GM12878 (cell line): ENCODE data around the gene CHRNA3. TPM values are rescaled to one million over a fixed set of nuclear protein-coding genes. Genes with fewer than 3 reads are reported as not detected.

Source experiments
- ATAC-seq: fragments of 200-7000 bp; cut with Tn5 transposase; 3 replicates; pipeline ENCODE4 v1.9.1; 2020; ENCODE audit warnings: mild to moderate bottlenecking, moderate library complexity
- BruUV-seq: library from RNA; stranded (reverse); fragments of 400-500 nt; replicated peaks from 2 replicates; lab custom pipeline; 2021; lab: Mats Ljungman, UMichigan
- CTCF ChIA-PET: fragments of 300-600 bp; sonication (Branson Sonifier 250); formaldehyde crosslinking; extraction: SDS; loops from one replicate; lab custom pipeline; 2021; ENCODE audit warnings: inconsistent platforms; lab: Yijun Ruan, JAX
- POLR2A ChIA-PET: fragments of 350-600 bp; formaldehyde crosslinking; extraction: SDS; loops from one replicate; lab custom pipeline; 2021; ENCODE audit warnings: inconsistent platforms; lab: Charles Lee
- RAD21 ChIA-PET: fragments of 300-600 bp; sonication (Branson Sonifier 250); formaldehyde crosslinking; loops from one replicate; lab custom pipeline; 2023; ENCODE audit warnings: antibody characterized with exemption; ENCODE audit not compliant: unreplicated experiment; lab: Charles Lee
- SMC1A ChIA-PET: fragments of 300-600 bp; sonication (Branson Sonifier 250); formaldehyde crosslinking; loops from one replicate; lab custom pipeline; 2023; ENCODE audit not compliant: unreplicated experiment, uncharacterized antibody; lab: Charles Lee
- DNase-seq: peaks from one replicate; pipeline ENCODE4 v3.0.0-alpha.2; 2011; ENCODE audit warnings: low read depth, low spot score
- FAIRE-seq: peaks from 3 replicates; lab custom pipeline; 2011; peaks lifted over from hg19 to GRCh38; lab: Jason Lieb, UNC
- H2AFZ ChIP-seq: 2 replicates; pipeline ENCODE4 v1.6.0; 2011; ENCODE audit warnings: low read depth, low read length, control low read depth; ENCODE audit not compliant: control insufficient read depth
- H3K27ac ChIP-seq: 2 replicates; pipeline ENCODE4 v1.5.1; 2011; ENCODE audit warnings: control low read depth; ENCODE audit not compliant: control insufficient read depth, insufficient read depth
- H3K27me3 ChIP-seq, 2 experiments: replicated peaks in 1 of 2; 2 replicates each; pipeline versions ENCODE4 v1.6.0 to v1.6.1; 2011; ENCODE audit warnings: low read length in 1 of 2; ENCODE audit not compliant: control insufficient read depth in 2 of 2, insufficient read depth in 2 of 2
- H3K36me3 ChIP-seq, 2 experiments: 2 replicates each; pipeline ENCODE4 v1.5.1; 2011; ENCODE audit warnings: low read length in 1 of 2; ENCODE audit not compliant: control insufficient read depth in 2 of 2, insufficient read depth in 2 of 2
- H3K4me1 ChIP-seq: 2 replicates; pipeline ENCODE4 v1.6.1; 2011; ENCODE audit warnings: mild to moderate bottlenecking, low read length, moderate library complexity, mixed read lengths; ENCODE audit not compliant: control insufficient read depth, insufficient read depth
- H3K4me2 ChIP-seq: 2 replicates; pipeline ENCODE4 v1.6.0; 2011; ENCODE audit warnings: control low read depth; ENCODE audit not compliant: control insufficient read depth, insufficient read depth
- H3K4me3 ChIP-seq: fragments of 200-600 bp; sonication (generic); 2 replicates; pipeline ENCODE4 v1.5.1; 2016
- H3K79me2 ChIP-seq: 2 replicates; pipeline ENCODE4 v1.6.0; 2011; ENCODE audit warnings: low read length; ENCODE audit not compliant: control insufficient read depth, insufficient read depth
- H3K9ac ChIP-seq: 2 replicates; pipeline ENCODE4 v1.8.0; 2011; ENCODE audit warnings: low read length, control low read depth, mixed read lengths; ENCODE audit not compliant: control insufficient read depth, insufficient read depth
- H3K9me3 ChIP-seq: replicated peaks from 3 replicates; pipeline ENCODE4 v1.5.1; 2011; ENCODE audit warnings: mild to moderate bottlenecking, low read length; ENCODE audit not compliant: control insufficient read depth, insufficient read depth
- H4K20me1 ChIP-seq: 2 replicates; pipeline ENCODE4 v1.6.0; 2011; ENCODE audit not compliant: control insufficient read depth, insufficient read depth
- BHLHE40 ChIP-seq, 2 experiments: fragments of 450-650 bp in 1 of 2; IDR thresholded peaks; 2 replicates each; pipeline ENCODE4 v1.6.1; 2011 to 2017; ENCODE audit warnings: low read depth in 2 of 2, borderline replicate concordance in 1 of 2, improper control_type of control experiment in 1 of 2, low read length in 1 of 2, mild to moderate bottlenecking in 1 of 2
- PAX5 ChIP-seq: IDR thresholded peaks from 2 replicates; pipeline ENCODE4 v1.6.1; 2011; ENCODE audit warnings: low read depth, low read length, borderline replicate concordance
- REST ChIP-seq: IDR thresholded peaks from 2 replicates; pipeline ENCODE4 v1.6.1; 2012; ENCODE audit warnings: mild to moderate bottlenecking, low read depth, low read length
- SRF ChIP-seq, 2 experiments: IDR thresholded peaks; 2 replicates each; pipeline ENCODE4 v1.6.1; 2011; ENCODE audit warnings: low read depth in 2 of 2, low read length in 2 of 2, mild to moderate bottlenecking in 1 of 2, moderate library complexity in 1 of 2
- WGBS: methylation state at CpG from one replicate; pipeline ENCODE4 v1.1.6; 2016; ENCODE audit warnings: low lambda C conversion rate; ENCODE audit not compliant: insufficient replicate concordance, insufficient coverage; ENCODE audit errors: missing lambda C conversion rate; 5-methylcytosine and 5-hydroxymethylcytosine counted together
- in situ Hi-C: fragments of 300-500 bp; cut with MboI; formaldehyde crosslinking; loops from 9 replicates; pipeline ENCODE4 v1.14.3; 2018; ENCODE audit warnings: mixed read lengths
- intact Hi-C: fragments of 100-400 bp; cut with micrococcal nuclease; formaldehyde crosslinking; loops from one replicate; pipeline ENCODE4 v1.14.2; 2022; ENCODE audit not compliant: unreplicated experiment
- polyA plus RNA-seq, 11 experiments: library from polyadenylated mRNA; depleted of rRNA in 4 of 11; unstranded in 6 of 11; stranded (reverse) in 5 of 11; fragments of >200 nt; fragmentation: Nextera tagmentation in 4 of 11; fragmentation: Illumina TruSeq in 1 of 11; extraction: Ambion mirVana in 4 of 11; extraction: Trizol in 1 of 11; gene quantifications; 1 replicate in 1 of 11; 2 replicates in 10 of 11; pipeline versions ENCODE4 v1.2.1 to v1.2.3, GENCODE V29; 2011 to 2016; ENCODE audit warnings: inconsistent platforms in 2 of 11, missing spikeins in 2 of 11, low read depth in 1 of 11
- total RNA-seq, 4 experiments: library from RNA; depleted of rRNA in 3 of 4; stranded (reverse); fragments of >200 nt in 3 of 4; fragmentation: Illumina TruSeq in 1 of 4; extraction: Trizol in 1 of 4; gene quantifications; 2 replicates each; pipeline versions ENCODE4 v1.2.1 to v1.2.3, GENCODE V29; 2013 to 2021

The CHRNA3 gene
- total and polyA plus RNA-seq, 10 of the 15 experiments (the other 5 are each of a cell fraction or from before 2014, with no cell fraction given): 0.06 to 0.19 (median 0.09) TPM; not detected in 7

DNA sequence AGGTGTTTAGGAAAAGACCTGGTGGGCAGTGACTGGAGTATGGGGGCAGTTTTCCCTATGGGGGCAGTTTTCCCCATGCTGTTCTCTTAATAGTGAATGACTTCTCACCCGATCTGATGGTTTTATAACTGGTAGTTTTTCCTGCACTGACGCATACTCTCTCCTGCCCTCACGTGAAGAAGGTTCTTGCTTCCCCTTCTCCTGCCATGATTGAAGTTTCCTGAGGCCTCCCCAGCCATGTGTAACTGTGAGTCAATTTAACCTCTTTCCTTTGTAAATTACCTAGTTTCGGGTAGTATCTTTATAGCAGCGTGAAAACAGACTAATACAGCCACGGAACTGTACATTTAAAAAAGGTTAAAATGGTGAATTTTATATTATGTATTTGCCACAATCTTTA lies 45.2 kb upstream of the CHRNA3 start:
- no peaks in the 10 kb centered on the region for H3K36me3 ChIP-seq
- no peaks in the 10 kb centered on the region for H3K79me2 ChIP-seq
- RAD21 ChIA-PET: no interaction called here
- H4K20me1 ChIP-seq: no peaks in the 10 kb centered on the region
- intact Hi-C loops: no loop called here
- no peak overlapping the region for H2AFZ ChIP-seq
- POLR2A ChIA-PET: no interaction called here
- H3K9me3 ChIP-seq: no peaks in the 10 kb centered on the region
- CTCF ChIA-PET: no interaction called here
- no peak overlapping the region; the same call in 1 of the 2 replicates for H3K4me2 ChIP-seq
- H3K4me3 ChIP-seq: no peak overlapping the region
- DNase-seq (no peak), ATAC-seq (no peak), FAIRE-seq (no peak)
- no peak overlapping the region for H3K9ac ChIP-seq
- in situ Hi-C loops: no loop called here
- 0 out of 2 replicates have a peak, but pooled peaks cover 3% of the 10 kb centered on the region for H3K4me1 ChIP-seq
- H3K27me3 ChIP-seq: no peaks in the 10 kb centered on the region
- BruUV-seq: no TSS peak
- 26% methylated on average over 6 of the region's 6 CpGs for WGBS
- no peak for TF ChIP-seq PAX5
- no peak for TF ChIP-seq REST
- TF ChIP-seq BHLHE40 (IDR thresholded peaks at IDR 0.05; ENCODE audit: borderline replicate concordance in 1 of 2, low read depth in 2 of 2, low read length in 1 of 2): peak; percentile 36 to 43; a peak in 1 of 4 replicates
- TF ChIP-seq SRF (IDR thresholded peaks at IDR 0.05; ENCODE audit: low read depth in 2 of 2, low read length in 2 of 2): no peak
- SMC1A ChIA-PET: no interaction called here
- H3K27ac ChIP-seq: no peak overlapping the region
